PFSK-1 (cell line): ENCODE data around the gene MYMK.

ENCODE experiments used
- POLR2AphosphoS5 ChIP-seq: IDR thresholded peaks from 2 replicates; pipeline ENCODE4 v1.6.1; 2012; ENCODE audit warnings: low read depth, mild to moderate bottlenecking, control low read depth, low read length, moderate library complexity
- REST ChIP-seq, 2 experiments: IDR thresholded peaks; 2 replicates each; pipeline versions ENCODE4 v1.6.1 to v1.8.0; 2011 to 2012; ENCODE audit warnings: low read depth in 2 of 2, low read length in 2 of 2, control low read depth in 1 of 2, inconsistent platforms in 1 of 2, mild to moderate bottlenecking in 1 of 2, moderate library complexity in 1 of 2; ENCODE audit not compliant: insufficient read depth in 1 of 2
- SIN3A ChIP-seq: IDR thresholded peaks from 2 replicates; pipeline ENCODE4 v1.6.1; 2012; ENCODE audit warnings: mild to moderate bottlenecking, low read length, moderate library complexity, borderline replicate concordance; ENCODE audit not compliant: insufficient read depth
- TAF1 ChIP-seq: IDR thresholded peaks from 2 replicates; pipeline ENCODE4 v1.6.1; 2012; ENCODE audit warnings: low read length, control low read depth, borderline replicate concordance; ENCODE audit not compliant: insufficient read depth

- TF ChIP-seq POLR2AphosphoS5, result no peak
- TF ChIP-seq SIN3A, result no peak
- TF ChIP-seq TAF1, result no peak
- no peak for TF ChIP-seq REST (IDR thresholded peaks at IDR 0.05; ENCODE audit: insufficient read depth in 1 of 2, low read depth in 2 of 2, low read length in 2 of 2)
Measured at GRCh38 chr9:133552236-133552635, 27.5 kb upstream of the MYMK start.
